ENCODE results near the gene CETN1.

The CETN1 gene

DNA sequence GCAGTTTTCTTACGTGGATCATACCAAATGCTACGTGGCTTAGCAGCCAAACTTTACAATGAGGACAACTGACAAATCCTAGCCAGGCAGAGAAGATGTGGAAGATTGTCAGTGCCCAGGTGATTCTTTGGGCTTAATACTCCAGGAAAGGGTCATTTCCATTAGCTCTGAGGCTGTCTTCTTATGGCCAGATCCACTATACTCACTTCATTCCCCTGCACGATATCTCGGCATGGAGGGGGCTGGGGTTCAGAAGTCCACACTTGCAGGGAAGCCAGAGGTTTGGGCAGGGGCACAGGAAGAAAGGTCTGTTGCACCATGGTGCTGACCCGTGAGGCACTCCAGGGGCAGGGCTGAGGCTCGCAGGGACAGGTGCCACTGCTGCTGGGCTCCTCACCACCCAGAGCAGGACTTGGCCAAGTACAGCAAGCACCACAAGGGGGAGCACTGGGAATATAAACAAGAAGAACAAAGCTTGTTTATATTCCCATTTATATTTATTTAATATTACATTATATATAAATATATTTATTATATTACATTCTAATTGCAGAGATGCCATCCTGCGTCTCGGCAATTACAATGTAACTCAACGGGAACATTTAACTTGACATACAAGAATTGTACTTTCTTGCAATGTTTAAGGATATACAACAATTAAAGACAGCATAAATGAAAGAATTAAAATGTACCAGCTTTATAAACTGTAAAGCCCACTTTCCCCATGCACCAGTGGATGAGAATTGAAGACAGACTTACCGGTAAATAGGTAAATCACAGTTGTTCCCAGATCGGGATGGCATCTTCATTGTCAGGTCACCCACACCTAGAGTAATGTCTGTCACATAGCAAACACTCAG, 43.8 kb downstream of the CETN1 start:
- FAIRE-seq: peak; percentile 78

DNA sequence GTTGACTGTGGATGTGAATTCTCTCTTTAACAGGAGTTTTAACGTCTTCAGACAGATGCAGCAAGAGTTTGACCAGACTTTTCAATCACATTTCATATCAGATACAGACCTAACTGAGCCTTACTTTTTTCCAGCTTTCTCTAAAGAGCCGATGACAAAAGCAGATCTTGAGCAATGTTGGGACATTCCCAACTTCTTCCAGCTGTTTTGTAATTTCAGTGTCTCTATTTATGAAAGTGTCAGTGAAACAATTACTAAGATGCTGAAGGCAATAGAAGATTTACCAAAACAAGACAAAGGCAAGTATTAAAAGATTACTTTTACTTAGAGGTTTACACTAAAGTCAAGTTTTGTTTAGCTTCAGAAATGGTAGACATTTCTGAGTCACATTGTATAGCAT, 47.1 kb downstream of the CETN1 start:
- FAIRE-seq: no peak

DNA sequence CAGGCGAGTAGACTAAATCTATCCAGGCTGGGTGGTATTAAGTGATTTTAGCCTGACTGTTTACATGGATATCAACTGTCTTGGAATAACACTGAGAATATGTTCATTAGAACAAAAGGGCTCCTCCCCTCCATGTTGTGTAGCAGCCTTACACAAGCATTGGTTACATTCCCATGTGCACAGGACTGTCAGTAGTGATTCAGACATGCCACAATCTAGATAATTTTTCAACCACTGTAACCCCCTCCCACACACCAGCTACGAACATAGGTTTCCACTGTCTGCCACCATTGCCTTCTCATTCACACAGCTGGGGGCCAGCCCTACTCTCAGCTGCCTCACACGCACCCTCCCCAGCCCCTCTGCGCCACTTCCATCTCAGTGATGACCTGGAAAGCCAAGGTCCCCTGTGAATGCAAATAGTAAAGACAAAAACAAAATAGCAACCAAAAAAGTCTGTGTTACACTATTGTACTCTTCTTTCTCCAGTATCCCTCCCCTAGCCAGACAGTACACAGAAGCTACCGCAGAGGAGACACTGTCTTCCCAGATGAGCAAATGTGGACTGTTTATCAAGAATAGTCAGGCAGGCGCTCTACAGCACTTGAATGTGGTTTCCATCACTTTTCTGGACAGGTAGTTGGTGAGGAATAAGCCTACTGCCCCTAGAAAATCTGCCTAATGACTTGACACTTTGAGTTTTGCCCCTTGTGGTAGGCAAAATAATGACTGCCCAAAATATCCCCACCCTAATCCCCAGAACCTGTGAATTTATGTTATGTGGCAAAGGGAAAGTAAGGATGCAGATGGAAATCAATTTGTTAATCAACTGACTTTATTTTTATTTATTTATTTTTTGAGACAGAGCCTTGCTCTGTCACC, 49.3 kb downstream of the CETN1 start:
- no peak for FAIRE-seq

DNA sequence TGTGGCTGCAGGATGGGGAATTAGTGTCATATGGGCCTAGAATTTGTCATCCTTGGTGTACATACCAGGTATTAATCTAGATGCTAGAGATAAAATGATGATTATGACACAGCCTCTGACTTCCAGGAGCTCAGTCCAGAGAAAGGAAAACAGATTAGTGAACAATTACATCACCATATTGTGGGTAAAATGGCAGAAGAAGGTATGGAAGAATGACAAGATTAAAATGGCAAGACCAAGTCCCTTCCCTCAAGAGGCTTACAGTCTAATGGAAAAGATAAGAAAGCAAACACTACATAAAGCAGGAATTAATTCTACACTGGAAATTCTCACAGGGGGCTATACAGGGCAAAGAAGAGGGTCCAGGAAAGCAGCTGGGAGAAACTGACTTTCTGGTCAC, 51.4 kb downstream of the CETN1 start:
- FAIRE-seq: no peak
